Measurements from ENCODE around the gene GAS1.

GRCh38 chr9:86924206-86924605 lies 23.1 kb downstream of the GAS1 start:
- TF ChIP-seq CTCF (conservative IDR thresholded peaks at IDR 0.05; ENCODE audit: low read depth, low read length), result no peak
- TF ChIP-seq EZH2phosphoT487 (IDR thresholded peaks at IDR 0.05; ENCODE audit: borderline replicate concordance, low read length), result no peak

All from PC-3 (cell line).